Neural cell (in vitro differentiated cells): ENCODE measurements around the gene SIK3. TPM values are rescaled to one million over a fixed set of nuclear protein-coding genes. Genes with fewer than 3 reads are reported as not detected.

ENCODE experiments used
- H2AFZ ChIP-seq: fragments of 200-600, 300-800 bp; sonication (generic), shearing (Covaris generic); 2 replicates; pipeline ENCODE4 v1.6.0; 2014; ENCODE audit warnings: low read depth, mild to moderate bottlenecking, antibody characterized with exemption, low read length, moderate library complexity
- H3F3A ChIP-seq: fragments of 200-600 bp; shearing (Covaris generic); 2 replicates; pipeline ENCODE4 v1.6.1; 2016; ENCODE audit warnings: mild to moderate bottlenecking, moderate library complexity, mixed read lengths, antibody characterized with exemption, low read length; ENCODE audit not compliant: insufficient read depth, poor library complexity, severe bottlenecking
- H3K27ac ChIP-seq: fragments of 200-600, 300-800 bp; sonication (generic), shearing (Covaris generic); 2 replicates; pipeline ENCODE4 v1.5.1; 2014; ENCODE audit warnings: mild to moderate bottlenecking, low read length, moderate library complexity
- H3K27me3 ChIP-seq: fragments of 300-800, 200-600 bp; sonication (generic), shearing (Covaris generic); 2 replicates; pipeline ENCODE4 v1.6.0; 2014; ENCODE audit warnings: mild to moderate bottlenecking, low read depth, low read length, moderate library complexity; ENCODE audit not compliant: insufficient read depth
- H3K36me3 ChIP-seq: fragments of 300-800, 200-600 bp; sonication (generic), shearing (Covaris generic); 2 replicates; pipeline ENCODE4 v1.5.1; 2014; ENCODE audit warnings: mild to moderate bottlenecking, antibody characterized with exemption, low read length, moderate library complexity; ENCODE audit not compliant: insufficient read depth
- H3K4me2 ChIP-seq: fragments of 300-800, 200-600 bp; sonication (generic), shearing (Covaris generic); 2 replicates; pipeline ENCODE4 v1.6.0; 2014; ENCODE audit warnings: mild to moderate bottlenecking, low read length
- H3K4me3 ChIP-seq: fragments of 300-800, 200-600 bp; sonication (generic), shearing (Covaris generic); 2 replicates; pipeline ENCODE4 v1.5.1; 2014; ENCODE audit warnings: mild to moderate bottlenecking, low read length, moderate library complexity
- H3K79me2 ChIP-seq: fragments of 200-600 bp; shearing (Covaris generic); replicated peaks from 2 replicates; pipeline ENCODE4 v1.6.0; 2014; ENCODE audit warnings: mild to moderate bottlenecking, low read length, moderate library complexity; ENCODE audit not compliant: insufficient read depth
- H3K9ac ChIP-seq: fragments of 300-800, 200-600 bp; sonication (generic), shearing (Covaris generic); 2 replicates; pipeline ENCODE4 v1.6.1; 2016; ENCODE audit warnings: mild to moderate bottlenecking, low read length, mixed read lengths
- H3K9me2 ChIP-seq: fragments of 200-600 bp; shearing (Covaris generic); 2 replicates; pipeline ENCODE4 v1.6.1; 2016; ENCODE audit warnings: mild to moderate bottlenecking, low read length, mixed read lengths; ENCODE audit not compliant: insufficient read depth
- H3K9me3 ChIP-seq: fragments of 200-600, 300-800 bp; sonication (generic), shearing (Covaris generic); 2 replicates; pipeline ENCODE4 v1.6.1; 2016; ENCODE audit warnings: mild to moderate bottlenecking, mixed run types, low read length, moderate library complexity, mixed read lengths
- H4K20me1 ChIP-seq: fragments of 200-600 bp; shearing (Covaris generic); 2 replicates; pipeline ENCODE4 v1.6.1; 2016; ENCODE audit warnings: mild to moderate bottlenecking, mixed run types; ENCODE audit not compliant: insufficient read depth
- CTCF ChIP-seq: fragments of 450-650 bp; IDR thresholded peaks from 2 replicates; pipeline ENCODE4 v1.5.1; 2014; ENCODE audit warnings: antibody characterized with exemption, mild to moderate bottlenecking, moderate library complexity; ENCODE audit not compliant: poor library complexity, severe bottlenecking
- EP300 ChIP-seq: fragments of 450-650 bp; conservative IDR thresholded peaks from 2 replicates; pipeline ENCODE4 v1.6.1; 2014; ENCODE audit warnings: antibody characterized with exemption, mild to moderate bottlenecking, moderate library complexity; ENCODE audit not compliant: poor library complexity, severe bottlenecking
- EZH2 ChIP-seq: fragments of 200-600, 300-800 bp; shearing (Covaris generic), sonication (generic); IDR thresholded peaks from 2 replicates; pipeline ENCODE4 v1.6.1; 2014; ENCODE audit warnings: antibody characterized with exemption, low read length, borderline replicate concordance, mild to moderate bottlenecking; ENCODE audit not compliant: insufficient read depth, poor library complexity, severe bottlenecking
- MXI1 ChIP-seq: fragments of 450-650 bp; conservative IDR thresholded peaks from 2 replicates; pipeline ENCODE4 v1.6.1; 2014; ENCODE audit warnings: antibody characterized with exemption, mild to moderate bottlenecking; ENCODE audit not compliant: poor library complexity, severe bottlenecking
- POLR2AphosphoS5 ChIP-seq: IDR thresholded peaks from 2 replicates; pipeline ENCODE4 v1.6.1; 2012
- RAD21 ChIP-seq: fragments of 450-650 bp; conservative IDR thresholded peaks from 2 replicates; pipeline ENCODE4 v1.6.1; 2014; ENCODE audit warnings: antibody characterized with exemption, mild to moderate bottlenecking, moderate library complexity
- REST ChIP-seq: IDR thresholded peaks from 2 replicates; pipeline ENCODE4 v1.6.1; 2012; ENCODE audit warnings: borderline replicate concordance
- SMC3 ChIP-seq: fragments of 450-650 bp; conservative IDR thresholded peaks from 2 replicates; pipeline ENCODE4 v1.6.1; 2014; ENCODE audit warnings: antibody characterized with exemption, mild to moderate bottlenecking, moderate library complexity; ENCODE audit not compliant: poor library complexity
- TAF1 ChIP-seq: IDR thresholded peaks from 2 replicates; pipeline ENCODE4 v1.6.1; 2012; ENCODE audit warnings: low read depth
- polyA plus RNA-seq: library from polyadenylated mRNA; depleted of rRNA; stranded (reverse); fragments of >200 nt; gene quantifications from 2 replicates; pipeline ENCODE4 v1.2.3, GENCODE V29; 2014

Gene SIK3
- polyA plus RNA-seq, 1 donor from 2014 or later, result 11.2 TPM

- Histone ChIP-seq H3K4me3 (no peak within 1 kb of the TSS), H3K36me3 (no peaks in the 10 kb centered on the region), H3K27me3 (no peaks in the 10 kb centered on the region), H3K27ac (no peak within 1 kb of the TSS), H3K79me2 (no peaks in the 10 kb centered on the region), H3K4me2 (no peak within 1 kb of the TSS), H3K9me3 (no peaks in the 10 kb centered on the region), H4K20me1 (no peaks in the 10 kb centered on the region), H3K9me2 (no peaks in the 10 kb centered on the region), H2AFZ (no peak within 1 kb of the TSS), H3K9ac (no peak within 1 kb of the TSS), H3F3A (no peaks in the 10 kb centered on the region)
- no peak for TF ChIP-seq CTCF
- TF ChIP-seq POLR2AphosphoS5, result no peak
- no peak for TF ChIP-seq TAF1
- TF ChIP-seq SMC3, result no peak
These were observed 268.6 kb downstream of the SIK3 start, which contains the start of gene APOC3 for GRCh38 chr11:116829525-116830183. TSS of gene APOC3 (plus strand) at chr11:116829907. CDS start at chr11:116830583, 676 bp downstream.

- Histone ChIP-seq H3K27ac (no peak overlapping the region), H3K9me3 (no peaks in the 10 kb centered on the region), H3K79me2 (no peaks in the 10 kb centered on the region), H3K27me3 (no peaks in the 10 kb centered on the region), H4K20me1 (no peaks in the 10 kb centered on the region), H3K9ac (no peak overlapping the region), H3F3A (no peaks in the 10 kb centered on the region), H3K36me3 (no peaks in the 10 kb centered on the region), H3K4me2 (no peak overlapping the region), H2AFZ (no peak overlapping the region), H3K4me3 (no peak overlapping the region), H3K9me2 (no peaks in the 10 kb centered on the region)
- TF ChIP-seq REST (no peak), EP300 (no peak), RAD21 (no peak), CTCF (no peak), MXI1 (no peak), EZH2 (no peak), SMC3 (no peak), POLR2AphosphoS5 (no peak), TAF1 (no peak)
These were observed 269.4 kb downstream of the SIK3 start for GRCh38 chr11:116828632-116829524.
